ENCODE measurements around the gene ZIC4.

The ZIC4 gene

DNA sequence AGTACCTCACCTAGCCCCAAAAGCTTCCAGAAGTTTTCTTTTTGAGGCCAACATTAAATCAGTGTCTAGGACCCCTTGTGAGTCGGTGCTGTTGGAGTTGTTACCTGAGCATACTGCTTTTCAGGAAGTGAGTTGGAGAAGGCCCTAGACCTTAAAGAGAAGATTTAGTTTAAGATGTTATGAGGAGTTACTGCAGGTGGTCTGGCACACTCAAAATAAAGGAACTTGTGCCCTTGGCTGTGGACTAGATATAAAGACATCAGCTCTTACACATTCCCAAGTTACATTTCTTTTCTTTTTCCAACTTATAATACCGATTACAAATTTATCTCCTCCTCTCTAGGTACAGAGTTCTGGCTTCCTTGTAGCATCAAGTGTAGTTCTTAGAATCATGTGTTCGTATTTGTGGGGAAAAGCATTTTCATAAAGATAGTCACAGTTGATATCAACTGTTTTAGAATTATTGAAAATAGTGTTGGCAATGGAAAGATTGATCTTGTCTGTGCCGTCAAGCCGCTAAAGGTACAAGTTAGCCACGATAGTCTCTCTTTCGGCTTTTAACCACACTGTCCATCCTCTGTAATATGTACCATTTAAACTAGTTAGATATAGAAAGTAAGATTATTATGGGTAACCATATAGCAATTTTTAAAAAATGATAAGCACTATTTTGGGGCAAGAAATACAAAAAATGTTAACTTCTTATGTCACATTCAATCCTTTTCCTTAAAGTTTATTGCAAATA is 11.4 kb upstream of the ZIC4 start:
- DNase-seq: no peak

DNA sequence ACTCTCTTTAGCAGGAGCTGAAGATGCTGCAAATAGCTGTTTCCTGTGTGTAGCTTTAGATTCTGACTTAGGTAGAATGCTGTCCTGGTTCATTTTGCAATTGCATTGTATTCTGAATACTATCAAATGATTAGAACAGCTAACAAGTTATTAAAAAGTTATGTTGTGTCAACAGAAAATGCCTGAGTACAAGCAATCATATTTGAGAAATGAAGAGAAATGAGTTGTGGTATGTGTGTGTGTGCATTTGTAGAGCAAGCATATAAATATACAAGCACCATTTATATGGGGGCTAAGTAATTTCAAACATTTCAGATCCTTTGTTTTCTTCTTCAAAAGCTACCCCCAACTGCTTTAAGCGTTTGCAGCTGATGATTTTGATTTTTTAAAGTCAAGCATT is 10.6 kb upstream of the ZIC4 start:
- DNase-seq: no peak

DNA sequence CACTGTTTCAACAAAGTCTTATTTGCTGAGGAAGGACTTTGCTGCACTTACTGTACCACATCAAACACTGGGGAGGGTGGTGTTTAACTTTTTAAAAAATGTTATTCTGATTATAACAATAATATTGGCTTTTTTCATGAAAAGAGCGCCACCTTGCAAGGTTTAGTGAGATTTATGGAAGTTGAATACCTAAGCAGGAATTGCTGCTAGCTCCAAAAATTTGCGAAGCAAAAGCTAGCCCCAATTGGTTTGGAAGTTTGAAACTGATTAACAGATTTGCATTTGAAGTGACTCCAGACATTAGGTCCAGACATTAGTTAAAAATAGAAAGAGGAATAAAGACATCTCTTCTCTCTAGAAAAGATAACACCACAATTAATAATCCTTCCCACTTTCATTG is 9.5 kb upstream of the ZIC4 start:
- no peak for DNase-seq

- DNase-seq: no peak
Observed at GRCh38 chr3:147415286-147415685, 8.9 kb upstream of the ZIC4 start.

GRCh38 chr3:147414390-147415138 is 8.2 kb upstream of the ZIC4 start:
- no peak for DNase-seq

GRCh38 chr3:147413686-147414389 is 7.5 kb upstream of the ZIC4 start:
- no peak for DNase-seq

DNA sequence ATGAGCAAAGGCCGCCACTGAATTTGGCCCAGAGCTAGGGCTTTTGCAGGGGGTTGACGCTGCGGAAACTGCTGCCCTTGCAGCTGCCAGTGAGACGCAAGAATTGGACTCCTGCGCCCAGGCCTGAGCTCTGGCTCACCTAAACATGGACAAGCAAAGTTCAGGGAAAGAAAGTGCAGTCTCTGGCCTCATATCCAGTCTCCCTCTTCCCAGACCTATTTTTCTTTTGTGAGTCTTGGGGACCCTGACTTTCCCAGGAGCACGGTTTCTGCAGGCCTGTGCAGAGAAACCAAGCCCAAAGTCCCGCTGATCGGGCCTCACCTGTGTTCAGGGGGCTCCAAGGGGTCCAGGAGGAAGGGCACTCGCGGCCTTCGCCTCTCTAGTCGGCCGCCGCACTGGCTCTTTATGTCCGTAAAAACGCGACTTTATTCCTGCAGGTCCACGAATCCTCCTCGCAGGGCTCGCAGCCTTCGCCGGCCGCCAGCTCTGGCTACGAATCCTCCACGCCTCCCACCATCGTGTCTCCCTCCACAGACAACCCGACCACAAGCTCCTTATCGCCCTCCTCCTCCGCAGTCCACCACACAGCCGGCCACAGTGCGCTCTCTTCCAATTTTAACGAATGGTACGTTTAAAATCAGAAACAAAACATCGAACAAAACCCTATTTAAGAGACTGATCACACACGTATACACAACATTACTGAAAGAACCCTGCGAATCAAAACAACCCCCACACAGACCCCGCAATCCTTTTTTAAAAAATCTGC is 6.8 kb upstream of the ZIC4 start:
- no peak for DNase-seq

DNA sequence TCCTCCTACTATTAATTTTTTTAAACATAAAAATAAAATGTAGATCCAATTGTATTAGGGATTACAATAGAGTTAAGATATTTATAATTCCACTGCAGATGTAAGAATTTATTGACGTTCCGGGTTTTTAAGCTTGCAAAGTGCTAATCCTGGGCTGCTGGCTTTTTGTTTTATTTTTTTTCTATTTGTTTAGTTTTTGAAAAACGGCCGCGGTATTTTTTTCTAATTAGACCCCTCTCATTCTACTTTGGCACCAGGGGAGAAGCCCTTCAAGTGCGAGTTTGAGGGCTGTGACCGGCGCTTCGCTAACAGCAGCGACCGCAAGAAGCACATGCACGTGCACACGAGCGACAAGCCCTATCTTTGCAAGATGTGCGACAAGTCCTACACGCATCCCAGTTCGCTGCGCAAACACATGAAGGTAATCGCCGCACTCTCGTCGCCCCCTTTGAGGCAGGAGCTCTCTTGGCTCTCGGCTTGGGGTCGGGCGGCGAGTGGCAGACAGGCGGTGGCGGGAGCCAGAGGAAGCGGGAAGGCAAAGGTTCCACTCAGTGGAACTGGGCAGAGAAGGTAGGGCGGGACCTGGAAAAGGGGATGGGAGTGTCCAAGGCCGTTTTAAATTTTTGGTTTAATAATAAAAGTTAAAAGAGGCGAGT is 6.0 kb upstream of the ZIC4 start:
- DNase-seq: no peak

DNA sequence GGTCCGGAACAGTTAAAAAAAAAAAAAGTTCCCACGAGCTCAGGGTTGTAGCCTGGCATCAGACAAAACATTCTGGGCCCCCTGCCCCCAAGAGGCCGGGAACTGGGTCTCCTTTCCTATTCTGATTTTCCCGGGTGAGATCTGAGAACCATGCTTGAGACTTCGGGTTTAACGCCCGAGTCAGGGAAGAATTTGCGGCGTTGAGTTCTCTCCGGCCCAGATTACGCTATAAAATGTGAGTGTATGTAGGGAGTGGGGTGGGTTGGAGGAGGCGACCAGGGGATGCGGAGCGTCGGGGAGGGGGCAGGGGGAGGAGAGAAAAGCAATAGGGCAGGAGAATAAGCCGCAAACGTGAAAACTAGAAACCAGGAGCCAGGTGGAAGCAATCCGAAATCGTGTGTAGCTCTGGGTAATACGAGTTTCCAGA is 5.5 kb upstream of the ZIC4 start:
- no peak for DNase-seq

- no peak for DNase-seq
Observed at GRCh38 chr3:147411238-147411814, 5.0 kb upstream of the ZIC4 start.

DNA sequence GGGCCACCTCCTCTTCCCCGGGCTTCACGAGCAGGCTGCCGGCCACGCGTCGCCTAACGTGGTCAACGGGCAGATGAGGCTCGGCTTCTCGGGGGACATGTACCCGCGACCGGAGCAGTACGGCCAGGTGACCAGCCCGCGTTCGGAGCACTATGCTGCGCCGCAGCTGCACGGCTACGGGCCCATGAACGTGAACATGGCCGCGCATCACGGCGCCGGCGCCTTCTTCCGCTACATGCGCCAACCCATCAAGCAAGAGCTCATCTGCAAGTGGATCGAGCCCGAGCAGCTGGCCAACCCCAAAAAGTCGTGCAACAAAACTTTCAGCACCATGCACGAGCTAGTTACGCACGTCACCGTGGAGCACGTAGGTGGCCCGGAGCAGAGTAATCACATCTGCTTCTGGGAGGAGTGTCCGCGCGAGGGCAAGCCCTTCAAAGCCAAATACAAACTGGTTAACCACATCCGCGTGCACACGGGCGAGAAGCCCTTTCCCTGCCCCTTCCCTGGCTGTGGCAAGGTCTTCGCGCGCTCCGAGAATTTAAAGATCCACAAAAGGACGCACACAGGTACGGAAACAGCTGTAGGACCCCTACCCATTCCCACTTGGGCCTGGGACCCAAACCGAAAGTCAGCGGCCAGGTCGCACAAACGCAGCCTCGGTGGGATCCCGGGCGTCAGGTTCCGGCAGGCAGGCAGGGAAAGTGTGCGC is 4.3 kb upstream of the ZIC4 start:
- DNase-seq: no peak

GRCh38 chr3:147410116-147410525 is 3.8 kb upstream of the ZIC4 start:
- no peak for DNase-seq

GRCh38 chr3:147409143-147410115 is 3.1 kb upstream of the ZIC4 start, which contains the start of gene ZIC1:
TSS of gene ZIC1 (plus strand) at chr3:147409365. CDS start at chr3:147410113, 748 bp downstream.
- no peak for DNase-seq

GRCh38 chr3:147408188-147409100 is 2.1 kb upstream of the ZIC4 start:
- no peak for DNase-seq

DNA sequence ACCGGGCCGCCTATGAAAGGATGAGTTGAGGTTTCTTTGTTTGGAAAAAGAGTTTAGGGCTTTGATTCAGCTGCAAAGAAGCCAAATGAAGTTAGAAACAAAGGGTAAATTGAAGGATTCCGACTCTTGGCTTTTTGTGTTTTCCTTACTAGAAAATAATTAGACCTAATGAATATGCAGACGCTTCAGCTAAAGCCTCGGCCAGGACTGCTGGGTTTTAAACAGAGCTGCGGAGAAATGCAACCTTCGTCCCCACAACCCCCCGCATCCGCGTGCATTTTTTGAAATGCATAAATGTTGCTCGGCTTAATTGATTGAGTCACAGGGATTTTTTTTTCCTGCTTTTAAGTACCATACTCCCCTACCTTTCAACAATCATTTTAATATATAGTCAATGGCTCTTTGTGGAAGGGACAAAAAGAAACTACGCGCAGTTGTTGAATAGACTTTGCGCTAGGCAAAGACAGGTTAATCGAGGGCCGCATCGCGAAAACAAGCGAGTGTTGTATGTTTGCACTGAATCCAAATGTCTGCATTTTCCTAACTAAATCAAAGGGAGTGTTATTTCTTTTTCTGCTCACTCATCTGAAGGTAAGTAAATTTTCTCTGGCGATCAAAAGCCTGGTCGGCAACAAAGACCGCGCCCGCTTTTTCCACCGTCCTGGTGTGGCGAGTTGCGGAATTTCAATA is 1.3 kb upstream of the ZIC4 start:
- DNase-seq: no peak

GRCh38 chr3:147407114-147407497 is 763 bp upstream of the ZIC4 start:
- no peak for DNase-seq

DNA sequence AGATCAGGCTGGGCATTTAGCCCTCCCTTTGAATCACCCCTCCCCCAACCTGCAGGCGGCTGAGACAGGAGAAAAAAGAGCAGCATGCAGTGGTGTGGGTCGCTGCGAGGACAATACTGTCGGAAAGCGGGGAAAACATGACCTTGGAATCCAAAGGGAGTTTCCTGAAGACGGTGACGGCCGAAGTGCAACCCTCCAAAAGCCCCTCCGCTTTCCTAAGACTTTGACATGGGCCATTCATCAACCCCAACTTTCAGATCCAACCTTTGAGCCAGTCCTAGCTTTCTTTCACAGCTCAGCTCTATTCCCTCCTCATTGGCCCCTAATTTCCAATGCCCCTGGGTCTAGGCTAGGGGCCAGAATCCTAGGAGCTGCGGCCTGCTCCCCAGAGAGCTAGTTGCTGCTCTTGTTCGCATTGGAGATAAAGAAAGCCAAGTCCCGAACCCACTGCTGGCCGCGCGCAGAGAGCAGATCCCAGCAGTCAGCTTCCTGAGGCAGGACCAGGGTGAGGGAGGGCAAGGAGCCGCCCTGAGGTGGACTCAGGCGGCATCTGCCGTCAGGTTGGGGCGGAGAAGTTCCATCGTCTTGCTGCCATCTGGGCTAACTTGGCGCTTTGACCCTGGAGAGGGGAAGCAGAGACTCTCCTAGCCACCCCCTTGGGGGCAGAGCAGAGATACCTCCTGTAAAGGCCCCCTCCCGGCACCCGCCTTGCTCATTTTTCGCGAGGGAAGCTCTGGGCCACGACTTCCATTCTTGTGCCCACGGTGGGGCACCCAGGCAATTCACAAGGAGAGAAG is 914 bp downstream of the ZIC4 start:
- no peak for DNase-seq
